GM12865 (cell line): Measurements from ENCODE around the gene JAKMIP3.

Experiments
- DNase-seq: peaks from one replicate; pipeline ENCODE4 v3.0.0; 2010; ENCODE audit warnings: low read depth
- H3K4me3 ChIP-seq: 2 replicates; pipeline ENCODE4 v1.5.1; 2011; ENCODE audit warnings: mild to moderate bottlenecking, low read depth, low read length, control low read depth
- CTCF ChIP-seq: IDR thresholded peaks from 2 replicates; pipeline ENCODE4 v1.5.1; 2011; ENCODE audit warnings: low read length, control low read depth, low read depth, inconsistent platforms; ENCODE audit not compliant: insufficient read depth; ENCODE audit errors: missing control alignments

The JAKMIP3 gene

GRCh38 chr10:132063432-132063831 lies 2.3 kb upstream of the JAKMIP3 start:
- no peak for TF ChIP-seq CTCF
- DNase-seq, result no peak
- H3K4me3 ChIP-seq, result no peak overlapping the region

DNA sequence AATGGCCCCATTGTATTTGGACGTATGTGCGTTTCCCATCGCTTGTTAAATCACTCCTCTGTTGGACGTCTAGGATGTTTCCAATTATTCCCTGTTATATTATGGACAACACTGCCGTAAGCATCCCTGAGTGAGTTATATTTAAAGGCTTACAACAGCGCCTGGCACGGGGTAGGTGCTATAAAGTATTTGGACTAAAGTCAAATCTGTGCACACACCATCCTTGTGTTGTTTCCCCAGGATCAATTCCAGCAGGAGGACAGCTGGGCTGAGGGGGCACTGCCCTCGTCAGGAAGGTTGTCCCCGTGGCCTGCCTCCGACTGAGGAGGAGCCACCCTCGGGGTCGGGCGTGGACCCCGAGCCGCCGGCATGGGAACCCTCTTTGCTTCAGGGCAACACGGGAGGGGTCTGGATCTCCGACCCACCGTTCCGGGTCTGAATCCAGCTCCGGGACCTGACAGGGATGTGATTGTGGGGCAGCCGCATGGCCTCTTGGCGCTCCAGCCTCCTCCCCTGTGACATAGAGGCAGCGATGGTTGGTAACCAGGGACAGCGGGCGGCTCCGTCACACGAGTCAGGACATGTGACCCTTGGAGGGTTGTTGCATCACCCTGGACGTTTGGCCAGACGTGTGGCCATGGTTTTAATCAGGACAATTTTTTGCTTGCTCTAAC lies 1.5 kb upstream of the JAKMIP3 start:
- H3K4me3 ChIP-seq, result no peak overlapping the region
- no peak for TF ChIP-seq CTCF
- DNase-seq, result no peak

- no peak overlapping the region for H3K4me3 ChIP-seq
- TF ChIP-seq CTCF, result no peak
- no peak for DNase-seq
These were observed 842 bp upstream of the JAKMIP3 start for GRCh38 chr10:132064771-132065437.

DNA sequence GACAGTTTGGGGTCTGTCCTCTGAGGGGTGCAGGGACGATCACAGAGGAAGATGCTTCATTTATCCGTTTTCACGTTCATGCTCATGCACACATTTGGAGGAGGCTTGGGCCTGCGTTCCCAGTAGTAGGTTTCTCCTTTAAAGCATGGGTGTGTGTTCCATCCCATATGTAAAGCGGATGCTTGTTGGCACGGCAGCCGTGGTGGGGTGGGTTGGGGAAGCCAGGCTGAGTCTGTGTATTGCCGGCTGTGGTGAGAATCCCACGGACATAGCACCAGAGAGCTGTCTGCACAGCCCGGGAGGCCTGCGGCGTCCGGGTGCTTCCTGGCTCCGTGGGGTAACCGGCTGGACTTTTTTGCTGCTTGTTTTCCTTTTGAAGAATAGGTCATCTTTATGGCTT lies 440 bp downstream of the JAKMIP3 start:
- TF ChIP-seq CTCF, result no peak
- no peak overlapping the region for H3K4me3 ChIP-seq

GRCh38 chr10:132066812-132067211 lies 1.1 kb downstream of the JAKMIP3 start:
- no peak for TF ChIP-seq CTCF
- no peak for DNase-seq
- H3K4me3 ChIP-seq, result no peak overlapping the region

More for the DNA sequence above, 440 bp downstream of the JAKMIP3 start:
- no peak for DNase-seq

DNA sequence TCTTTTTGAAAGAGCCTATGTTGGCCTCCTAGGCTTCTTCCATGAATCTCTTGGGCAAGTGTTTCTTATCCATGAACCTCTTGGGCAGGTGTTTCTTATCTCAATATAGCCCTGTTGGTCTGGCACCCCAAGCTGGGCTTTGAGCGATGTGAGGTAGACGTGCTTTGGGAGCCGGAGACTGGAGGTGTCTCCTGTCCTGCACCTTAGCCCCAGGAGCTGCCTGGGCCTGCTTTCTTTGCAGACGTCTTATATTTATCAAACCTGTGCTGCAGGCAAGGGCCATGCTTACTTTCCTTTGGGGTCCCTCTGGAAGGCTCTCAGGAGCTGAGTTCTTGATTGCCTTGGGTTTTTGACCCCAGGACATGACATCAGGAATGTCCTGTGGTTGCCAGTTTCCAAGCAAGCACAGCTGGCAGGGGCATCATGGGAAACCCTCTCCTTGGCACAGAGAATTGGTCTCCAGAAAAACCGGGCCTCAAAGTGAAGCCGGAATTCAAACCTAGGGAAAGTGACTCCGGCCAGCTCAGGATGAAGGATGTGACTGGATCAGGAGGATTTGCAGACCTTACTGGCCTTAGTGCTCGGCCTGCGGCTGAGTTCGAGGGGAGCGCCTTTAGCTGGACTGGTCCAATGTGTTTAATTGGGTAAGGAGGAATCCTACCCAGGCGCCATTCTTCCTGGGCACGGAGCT lies 2.8 kb downstream of the JAKMIP3 start:
- TF ChIP-seq CTCF, result no peak
- no peak overlapping the region for H3K4me3 ChIP-seq
- no peak for DNase-seq
